Vagina (tissue), 2 donors: ENCODE data around the gene S100A3.

Experiments used
- CTCF ChIP-seq, 3 experiments: fragments of 450-650 bp in 2 of 3; fragments of 200-600 bp in 1 of 3; sonication (generic) in 1 of 3; IDR thresholded peaks; one replicate each; pipeline ENCODE4 v1.5.1; 2017 to 2019; ENCODE audit warnings: antibody characterized with exemption in 3 of 3, mild to moderate bottlenecking in 2 of 3, moderate library complexity in 2 of 3
- POLR2A ChIP-seq, 2 donors: fragments of 450-650 bp; IDR thresholded peaks; one replicate each; pipeline ENCODE4 v1.6.1; 2017; ENCODE audit warnings: antibody characterized with exemption in 2 of 2, mild to moderate bottlenecking in 2 of 2, moderate library complexity in 2 of 2
- POLR2AphosphoS5 ChIP-seq, 2 donors: sonication (generic); formaldehyde crosslinking; IDR thresholded peaks; one replicate each; pipeline ENCODE4 v1.9.0; 2017; ENCODE audit warnings: antibody characterized with exemption in 2 of 2, mild to moderate bottlenecking in 2 of 2, low read depth in 1 of 2; ENCODE audit not compliant: insufficient read depth in 1 of 2

- TF ChIP-seq CTCF (IDR thresholded peaks at IDR 0.05) (no peak), POLR2A (IDR thresholded peaks at IDR 0.05) (no peak), POLR2AphosphoS5 (IDR thresholded peaks at IDR 0.05; ENCODE audit: insufficient read depth in 1 of 2, low read depth in 1 of 2) (no peak)
Measured at GRCh38 chr1:153573351-153573750, 24.3 kb upstream of the S100A3 start.
